Measurements from ENCODE around the gene IL13.

Gene IL13

GRCh38 chr5:132684491-132684890, 26.5 kb downstream of the IL13 start:
- Histone ChIP-seq H3K36me3 (ENCODE audit: control insufficient read depth, low read length) (no peaks in the 10 kb centered on the region), H3K9me2 (replicated peaks; ENCODE audit: control insufficient read depth, low read length) (no peaks in the 10 kb centered on the region), H3K79me2 (ENCODE audit: control insufficient read depth, low read length) (no peaks in the 10 kb centered on the region), H4K20me1 (ENCODE audit: control insufficient read depth, insufficient read depth, low read depth, low read length) (no peaks in the 10 kb centered on the region), H3K27me3 (ENCODE audit: control insufficient read depth, low read length) (no peaks in the 10 kb centered on the region), H3K9me3 (ENCODE audit: control insufficient read depth, insufficient read depth, low read length) (no peaks in the 10 kb centered on the region), H3K27ac (ENCODE audit: low read depth, low read length) (no peak overlapping the region), H3K4me1 (ENCODE audit: control insufficient read depth, low read length) (peaks cover 50% of the 10 kb centered on the region), H3K4me2 (ENCODE audit: low read length) (no peak overlapping the region), H3K4me3 (ENCODE audit: low read length) (no peak overlapping the region), H3F3A (ENCODE audit: control insufficient read depth, insufficient read depth) (no peaks in the 10 kb centered on the region)
- no peak for TF ChIP-seq CTCF (IDR thresholded peaks at IDR 0.05; ENCODE audit: low read depth, low read length, poor library complexity, severe bottlenecking)
- no peak for TF ChIP-seq EZH2phosphoT487 (IDR thresholded peaks at IDR 0.05; ENCODE audit: borderline replicate concordance, low read length)

- Histone ChIP-seq H3F3A (ENCODE audit: control insufficient read depth, insufficient read depth) (no peaks in the 10 kb centered on the region), H4K20me1 (ENCODE audit: control insufficient read depth, insufficient read depth, low read depth, low read length) (no peaks in the 10 kb centered on the region), H3K9me2 (replicated peaks; ENCODE audit: control insufficient read depth, low read length) (no peaks in the 10 kb centered on the region), H3K36me3 (ENCODE audit: control insufficient read depth, low read length) (no peaks in the 10 kb centered on the region), H3K79me2 (ENCODE audit: control insufficient read depth, low read length) (no peaks in the 10 kb centered on the region), H3K27ac (ENCODE audit: low read depth, low read length) (no peak overlapping the region), H3K27me3 (ENCODE audit: control insufficient read depth, low read length) (no peaks in the 10 kb centered on the region), H3K4me3 (ENCODE audit: low read length) (no peak overlapping the region), H3K4me2 (ENCODE audit: low read length) (no peak overlapping the region), H3K4me1 (ENCODE audit: control insufficient read depth, low read length) (peaks cover 56% of the 10 kb centered on the region), H3K9me3 (ENCODE audit: control insufficient read depth, insufficient read depth, low read length) (no peaks in the 10 kb centered on the region)
- TF ChIP-seq EZH2phosphoT487 (IDR thresholded peaks at IDR 0.05; ENCODE audit: borderline replicate concordance, low read length) = no peak
- TF ChIP-seq CTCF (IDR thresholded peaks at IDR 0.05; ENCODE audit: low read depth, low read length, poor library complexity, severe bottlenecking) = no peak
Measured at GRCh38 chr5:132684922-132685720, 27.1 kb downstream of the IL13 start.

- H3K4me2 ChIP-seq (ENCODE audit: low read length) = no peak overlapping the region
- H3K4me3 ChIP-seq (ENCODE audit: low read length) = no peak overlapping the region
- no peaks in the 10 kb centered on the region for H4K20me1 ChIP-seq (ENCODE audit: control insufficient read depth, insufficient read depth, low read depth, low read length)
- H3K27ac ChIP-seq (ENCODE audit: low read depth, low read length) = no peak overlapping the region
- no peaks in the 10 kb centered on the region for H3K9me3 ChIP-seq (ENCODE audit: control insufficient read depth, insufficient read depth, low read length)
- no peaks in the 10 kb centered on the region for H3K9me2 ChIP-seq (replicated peaks; ENCODE audit: control insufficient read depth, low read length)
- no peak for TF ChIP-seq EZH2phosphoT487 (IDR thresholded peaks at IDR 0.05; ENCODE audit: borderline replicate concordance, low read length)
- TF ChIP-seq CTCF (IDR thresholded peaks at IDR 0.05; ENCODE audit: low read depth, low read length, poor library complexity, severe bottlenecking) = no peak
- no peaks in the 10 kb centered on the region for H3K27me3 ChIP-seq (ENCODE audit: control insufficient read depth, low read length)
- no peaks in the 10 kb centered on the region for H3F3A ChIP-seq (ENCODE audit: control insufficient read depth, insufficient read depth)
- H3K4me1 ChIP-seq (ENCODE audit: control insufficient read depth, low read length) = peaks cover 54% of the 10 kb centered on the region
- H3K36me3 ChIP-seq (ENCODE audit: control insufficient read depth, low read length) = no peaks in the 10 kb centered on the region
- no peaks in the 10 kb centered on the region for H3K79me2 ChIP-seq (ENCODE audit: control insufficient read depth, low read length)
Measured at GRCh38 chr5:132686193-132686592, 28.2 kb downstream of the IL13 start.
